Immature natural killer cell (primary cell): ENCODE measurements around the gene NFASC. TPM values are rescaled to one million over a fixed set of nuclear protein-coding genes. Genes with fewer than 3 reads are reported as not detected.

ENCODE experiments used
- DNase-seq, 3 donors: peaks; one replicate each; pipeline ENCODE4 v3.0.0; 2022; ENCODE audit warnings: mixed read lengths in 1 of 3
- H3K27ac Mint-ChIP-seq, 6 donors: one replicate each; pipeline ENCODE4 v1.8.0; 2020; ENCODE audit warnings: mixed read lengths in 6 of 6, mild to moderate bottlenecking in 5 of 6, inconsistent platforms in 4 of 6, moderate library complexity in 3 of 6
- H3K27me3 Mint-ChIP-seq, 3 donors: one replicate each; pipeline ENCODE4 v1.8.0; 2020 to 2021; ENCODE audit warnings: low read depth in 3 of 3, mild to moderate bottlenecking in 3 of 3, mixed read lengths in 3 of 3, moderate library complexity in 3 of 3, inconsistent platforms in 1 of 3
- H3K36me3 Mint-ChIP-seq, 3 donors: one replicate each; pipeline ENCODE4 v1.8.0; 2020; ENCODE audit warnings: mixed read lengths in 3 of 3, inconsistent platforms in 2 of 3, mild to moderate bottlenecking in 2 of 3
- H3K4me1 Mint-ChIP-seq, 2 donors: one replicate each; pipeline ENCODE4 v1.8.0; 2020; ENCODE audit warnings: inconsistent platforms in 2 of 2, mild to moderate bottlenecking in 2 of 2, mixed read lengths in 2 of 2, moderate library complexity in 1 of 2
- H3K4me3 Mint-ChIP-seq, 5 donors: one replicate each; pipeline ENCODE4 v1.8.0; 2020; ENCODE audit warnings: mild to moderate bottlenecking in 5 of 5, mixed read lengths in 5 of 5, inconsistent platforms in 3 of 5, moderate library complexity in 3 of 5
- H3K9me3 Mint-ChIP-seq, 6 donors: one replicate each; pipeline ENCODE4 v1.8.0; 2020; ENCODE audit warnings: mild to moderate bottlenecking in 6 of 6, mixed read lengths in 6 of 6, inconsistent platforms in 4 of 6, moderate library complexity in 3 of 6
- polyA plus RNA-seq, 3 donors: library from polyadenylated mRNA; unstranded; fragments of 300-500 nt; fragmentation: Illumina TruSeq; gene quantifications; one replicate each; pipeline ENCODE4 v1.2.3, GENCODE V29; 2021

The NFASC gene
- polyA plus RNA-seq, 3 donors from 2014 or later: not detected

- Mint-ChIP-seq H3K36me3 (no peaks in the 10 kb centered on the region), H3K4me3 (no peak overlapping the region), H3K27me3 (peaks cover 0 to 4% (median 2%) of the 10 kb centered on the region in 3 donors), H3K9me3 (no peaks in the 10 kb centered on the region), H3K27ac (no peak overlapping the region), H3K4me1 (no peaks in the 10 kb centered on the region)
- no peak for DNase-seq
Observed at GRCh38 chr1:204931768-204932572, 61.3 kb downstream of the NFASC start.

GRCh38 chr1:204932573-204932909, 61.9 kb downstream of the NFASC start:
- Mint-ChIP-seq H3K4me1 (no peaks in the 10 kb centered on the region), H3K27me3 (peaks cover 2 to 4% (median 2%) of the 10 kb centered on the region in 3 donors), H3K4me3 (no peak overlapping the region), H3K36me3 (no peaks in the 10 kb centered on the region), H3K9me3 (no peaks in the 10 kb centered on the region), H3K27ac (no peak overlapping the region)
- DNase-seq: no peak

GRCh38 chr1:204935155-204935554, 64.5 kb downstream of the NFASC start:
- H3K4me1 Mint-ChIP-seq: no peaks in the 10 kb centered on the region
- DNase-seq: no peak

GRCh38 chr1:204936765-204937164, 66.1 kb downstream of the NFASC start:
- Mint-ChIP-seq H3K36me3 (no peaks in the 10 kb centered on the region), H3K4me3 (no peak overlapping the region), H3K9me3 (no peaks in the 10 kb centered on the region), H3K27me3 (peaks cover 0 to 6% (median 2%) of the 10 kb centered on the region in 3 donors), H3K27ac (no peak overlapping the region), H3K4me1 (no peaks in the 10 kb centered on the region)
- no peak for DNase-seq

More at GRCh38 chr1:204935155-204935554, 64.5 kb downstream of the NFASC start:
- Mint-ChIP-seq H3K27me3 (peaks cover 0 to 6% (median 2%) of the 10 kb centered on the region in 3 donors), H3K36me3 (no peaks in the 10 kb centered on the region), H3K9me3 (no peaks in the 10 kb centered on the region), H3K27ac (no peak overlapping the region), H3K4me3 (no peak overlapping the region)

GRCh38 chr1:204937901-204938300, 67.2 kb downstream of the NFASC start:
- Mint-ChIP-seq H3K27ac (no peak overlapping the region), H3K4me3 (no peak overlapping the region), H3K36me3 (no peaks in the 10 kb centered on the region)

GRCh38 chr1:204940591-204940990, 69.9 kb downstream of the NFASC start:
- Mint-ChIP-seq H3K36me3 (no peaks in the 10 kb centered on the region), H3K27ac (no peak overlapping the region), H3K27me3 (peaks cover 0 to 9% (median 2%) of the 10 kb centered on the region in 3 donors), H3K4me1 (no peaks in the 10 kb centered on the region), H3K4me3 (no peak overlapping the region), H3K9me3 (no peaks in the 10 kb centered on the region)
- no peak for DNase-seq

More at GRCh38 chr1:204937901-204938300, 67.2 kb downstream of the NFASC start:
- DNase-seq: no peak
- Mint-ChIP-seq H3K4me1 (no peaks in the 10 kb centered on the region), H3K9me3 (no peaks in the 10 kb centered on the region), H3K27me3 (peaks cover 0 to 8% (median 2%) of the 10 kb centered on the region in 3 donors)

GRCh38 chr1:204941421-204942338, 71.0 kb downstream of the NFASC start:
- no peaks in the 10 kb centered on the region for H3K4me1 Mint-ChIP-seq
- peaks cover 0 to 9% (median under 1%) of the 10 kb centered on the region in 3 donors for H3K27me3 Mint-ChIP-seq
- no peaks in the 10 kb centered on the region for H3K36me3 Mint-ChIP-seq
- no peaks in the 10 kb centered on the region for H3K9me3 Mint-ChIP-seq
- H3K4me3 Mint-ChIP-seq: no peak overlapping the region
- no peak overlapping the region for H3K27ac Mint-ChIP-seq
- DNase-seq: peak; percentile 12 to 16 (median 13)

- H3K27ac Mint-ChIP-seq: no peak overlapping the region
- no peaks in the 10 kb centered on the region for H3K4me1 Mint-ChIP-seq
- peaks cover 0 to 3% (median 0%) of the 10 kb centered on the region in 3 donors for H3K27me3 Mint-ChIP-seq
- H3K36me3 Mint-ChIP-seq: no peaks in the 10 kb centered on the region
- H3K9me3 Mint-ChIP-seq: no peaks in the 10 kb centered on the region
- no peak overlapping the region for H3K4me3 Mint-ChIP-seq
- DNase-seq: no peak
Observed at GRCh38 chr1:204943495-204943894, 72.8 kb downstream of the NFASC start.

- H3K27ac Mint-ChIP-seq: no peak overlapping the region
- no peak for DNase-seq
- H3K27me3 Mint-ChIP-seq: peaks cover 0 to 3% (median 0%) of the 10 kb centered on the region in 3 donors
- no peaks in the 10 kb centered on the region for H3K9me3 Mint-ChIP-seq
- no peak overlapping the region for H3K4me3 Mint-ChIP-seq
- H3K36me3 Mint-ChIP-seq: no peaks in the 10 kb centered on the region
- no peaks in the 10 kb centered on the region for H3K4me1 Mint-ChIP-seq
Observed at GRCh38 chr1:204944662-204945061, 74.0 kb downstream of the NFASC start.

- no peaks in the 10 kb centered on the region for H3K36me3 Mint-ChIP-seq
- no peaks in the 10 kb centered on the region for H3K4me1 Mint-ChIP-seq
- no peak for DNase-seq
- no peak overlapping the region for H3K27ac Mint-ChIP-seq
- H3K9me3 Mint-ChIP-seq: no peaks in the 10 kb centered on the region
- H3K27me3 Mint-ChIP-seq: peaks cover 0 to 3% (median 0%) of the 10 kb centered on the region in 3 donors
- H3K4me3 Mint-ChIP-seq: no peak overlapping the region
Observed at GRCh38 chr1:204945565-204945977, 74.9 kb downstream of the NFASC start.

GRCh38 chr1:204946640-204947039, 76.0 kb downstream of the NFASC start:
- Mint-ChIP-seq H3K4me1 (no peaks in the 10 kb centered on the region), H3K4me3 (no peak overlapping the region)

GRCh38 chr1:204947338-204947737, 76.7 kb downstream of the NFASC start:
- peaks cover 0 to 3% (median 0%) of the 10 kb centered on the region in 3 donors for H3K27me3 Mint-ChIP-seq
- no peaks in the 10 kb centered on the region for H3K4me1 Mint-ChIP-seq
- no peak for DNase-seq
- no peaks in the 10 kb centered on the region for H3K9me3 Mint-ChIP-seq
- no peaks in the 10 kb centered on the region for H3K36me3 Mint-ChIP-seq
- H3K4me3 Mint-ChIP-seq: no peak overlapping the region
- no peak overlapping the region for H3K27ac Mint-ChIP-seq

More at GRCh38 chr1:204946640-204947039, 76.0 kb downstream of the NFASC start:
- Mint-ChIP-seq H3K27ac (no peak overlapping the region), H3K9me3 (no peaks in the 10 kb centered on the region), H3K36me3 (no peaks in the 10 kb centered on the region), H3K27me3 (peaks cover 0 to 3% (median 0%) of the 10 kb centered on the region in 3 donors)
- DNase-seq: no peak

- Mint-ChIP-seq H3K36me3 (no peaks in the 10 kb centered on the region), H3K27me3 (peaks cover 0 to 2% (median 0%) of the 10 kb centered on the region in 3 donors), H3K9me3 (no peaks in the 10 kb centered on the region), H3K4me1 (no peaks in the 10 kb centered on the region), H3K27ac (no peak overlapping the region), H3K4me3 (no peak overlapping the region)
- DNase-seq: no peak
Observed at GRCh38 chr1:204947747-204948146, 77.1 kb downstream of the NFASC start.
